22Rv1 (cell line): ENCODE data around the gene TREM2.

ENCODE experiments used
- H3K27ac ChIP-seq: fragments of 450-650 bp; 2 replicates; pipeline ENCODE4 v1.5.1; 2017
- CTCF ChIP-seq: fragments of 450-650 bp; IDR thresholded peaks from 2 replicates; pipeline ENCODE4 v1.5.1; 2017; ENCODE audit warnings: mild to moderate bottlenecking
- ZFX ChIP-seq: fragments of 450-650 bp; IDR thresholded peaks from 2 replicates; pipeline ENCODE4 v1.6.1; 2017; ENCODE audit warnings: antibody characterized with exemption, borderline replicate concordance

The TREM2 gene

GRCh38 chr6:41181566-41181965 is 18.6 kb upstream of the TREM2 start:
- H3K27ac ChIP-seq, result no peak overlapping the region
- no peak for TF ChIP-seq ZFX
- TF ChIP-seq CTCF, result no peak

GRCh38 chr6:41179163-41179562 is 16.2 kb upstream of the TREM2 start:
- H3K27ac ChIP-seq, result no peak overlapping the region
- no peak for TF ChIP-seq CTCF
- TF ChIP-seq ZFX, result no peak

GRCh38 chr6:41177695-41178094 is 14.8 kb upstream of the TREM2 start:
- H3K27ac ChIP-seq, result no peak overlapping the region
- TF ChIP-seq CTCF (no peak), ZFX (no peak)

DNA sequence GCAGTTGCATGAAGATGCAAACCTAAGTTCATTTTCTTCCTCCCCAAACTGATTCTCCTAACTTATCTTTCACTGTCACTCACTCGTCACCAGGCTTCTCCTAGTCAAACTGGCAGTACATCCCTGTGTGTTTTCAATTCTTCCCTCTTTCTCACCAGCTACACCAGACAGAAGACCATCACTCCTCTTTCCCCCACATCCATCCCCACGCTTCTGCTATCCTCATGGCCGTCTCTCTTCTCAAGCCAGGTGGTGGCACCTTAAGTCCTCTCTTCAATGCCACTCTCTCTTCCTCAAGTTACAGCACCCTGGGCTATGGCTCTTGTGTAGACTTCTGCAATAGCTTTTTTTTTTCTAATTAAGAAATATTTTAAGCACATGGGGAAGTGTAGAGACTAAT is 14.4 kb upstream of the TREM2 start:
- no peak overlapping the region for H3K27ac ChIP-seq
- TF ChIP-seq ZFX (no peak), CTCF (no peak)

DNA sequence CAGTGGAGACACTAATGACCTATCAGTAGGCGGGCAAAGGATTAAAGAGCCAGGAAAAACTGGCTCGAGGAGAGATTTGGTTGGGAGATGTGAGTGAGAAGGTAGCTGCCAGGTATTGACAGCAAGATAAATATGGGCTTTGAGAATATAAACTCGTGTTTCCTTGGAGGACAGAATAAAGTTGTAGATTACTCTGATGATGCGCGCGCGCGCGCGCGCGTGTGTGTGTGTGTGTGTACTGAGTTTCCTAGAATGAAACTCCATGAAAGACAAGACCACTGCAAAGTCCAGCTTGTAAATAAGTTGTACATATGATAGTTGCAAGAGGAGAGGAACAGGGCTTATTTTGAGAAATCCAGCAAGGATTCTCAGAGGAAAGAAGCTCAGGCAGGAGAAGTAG is 13.3 kb upstream of the TREM2 start:
- TF ChIP-seq CTCF (no peak), ZFX (no peak)
- H3K27ac ChIP-seq, result no peak overlapping the region

DNA sequence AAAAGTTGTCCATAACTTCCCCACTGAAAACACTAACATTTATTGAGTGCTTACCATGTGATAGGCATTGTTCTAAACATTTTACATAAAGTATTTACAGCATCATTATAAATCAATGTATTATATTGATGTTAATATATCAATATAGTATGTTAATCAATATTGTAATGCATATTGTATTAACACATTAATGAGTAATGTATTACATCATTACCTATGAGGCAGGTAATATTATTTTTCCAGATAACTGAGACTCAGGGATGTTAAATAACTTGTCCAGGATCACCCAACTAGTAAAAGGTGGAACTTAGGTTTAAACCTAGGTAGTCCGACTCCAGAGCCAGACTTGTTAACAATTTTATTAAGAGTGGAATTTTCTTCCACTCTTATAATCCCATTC is 12.2 kb upstream of the TREM2 start:
- TF ChIP-seq CTCF (no peak), ZFX (no peak)

GRCh38 chr6:41174610-41175009 is 11.7 kb upstream of the TREM2 start:
- TF ChIP-seq ZFX (no peak), CTCF (no peak)

More for the DNA sequence above, 12.2 kb upstream of the TREM2 start:
- H3K27ac ChIP-seq, result no peak overlapping the region

GRCh38 chr6:41171908-41172307 is 9.0 kb upstream of the TREM2 start:
- H3K27ac ChIP-seq, result no peak overlapping the region
- TF ChIP-seq ZFX (no peak), CTCF (no peak)

More at GRCh38 chr6:41174610-41175009, 11.7 kb upstream of the TREM2 start:
- no peak overlapping the region for H3K27ac ChIP-seq
